Suprapubic skin (tissue), 4 donors: ENCODE data around the gene CYP2B6.

ENCODE experiments used
- EP300 ChIP-seq: sonication (generic); formaldehyde crosslinking; IDR thresholded peaks from one replicate; pipeline ENCODE4 v1.6.1; 2017; ENCODE audit warnings: antibody characterized with exemption
- POLR2A ChIP-seq, 2 donors: fragments of 450-650 bp; IDR thresholded peaks; one replicate each; pipeline ENCODE4 v1.6.1; 2017; ENCODE audit warnings: antibody characterized with exemption in 2 of 2, mild to moderate bottlenecking in 2 of 2, moderate library complexity in 2 of 2
- POLR2AphosphoS5 ChIP-seq, 3 donors: sonication (generic); formaldehyde crosslinking; IDR thresholded peaks; one replicate each; pipeline ENCODE4 v1.6.1; 2017; ENCODE audit warnings: antibody characterized with exemption in 3 of 3
- TF ChIP-seq, protein P1 (sequence below), 2 donors: fragments of 200-600 bp in 1 of 2; fragments of 450-650 bp in 1 of 2; sonication (generic) in 1 of 2; IDR thresholded peaks; one replicate each; pipeline ENCODE4 v1.5.1; 2016 to 2019; ENCODE audit warnings: antibody characterized with exemption in 2 of 2, mild to moderate bottlenecking in 1 of 2, moderate library complexity in 1 of 2

DNA sequence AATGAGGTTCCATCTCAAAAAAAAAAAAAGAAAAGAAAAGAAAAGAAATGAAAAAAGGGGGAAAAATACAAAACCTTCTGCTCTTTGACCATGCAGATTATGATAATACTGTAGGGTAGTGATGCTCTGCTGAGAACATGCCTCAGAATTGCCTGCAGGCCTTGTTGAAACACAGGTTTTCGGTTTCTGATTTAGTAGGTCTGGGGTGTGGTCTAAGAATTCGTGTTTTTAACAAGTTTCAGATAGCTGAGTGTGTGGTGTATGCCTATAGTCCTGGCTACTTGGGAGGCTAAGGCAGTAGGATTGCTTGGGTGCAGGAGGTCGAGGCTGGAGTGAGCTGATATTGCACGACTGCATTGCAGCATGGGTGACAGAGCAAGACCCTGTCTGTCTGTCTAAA is 14.9 kb upstream of the CYP2B6 start:
- TF ChIP-seq, protein P1, sequence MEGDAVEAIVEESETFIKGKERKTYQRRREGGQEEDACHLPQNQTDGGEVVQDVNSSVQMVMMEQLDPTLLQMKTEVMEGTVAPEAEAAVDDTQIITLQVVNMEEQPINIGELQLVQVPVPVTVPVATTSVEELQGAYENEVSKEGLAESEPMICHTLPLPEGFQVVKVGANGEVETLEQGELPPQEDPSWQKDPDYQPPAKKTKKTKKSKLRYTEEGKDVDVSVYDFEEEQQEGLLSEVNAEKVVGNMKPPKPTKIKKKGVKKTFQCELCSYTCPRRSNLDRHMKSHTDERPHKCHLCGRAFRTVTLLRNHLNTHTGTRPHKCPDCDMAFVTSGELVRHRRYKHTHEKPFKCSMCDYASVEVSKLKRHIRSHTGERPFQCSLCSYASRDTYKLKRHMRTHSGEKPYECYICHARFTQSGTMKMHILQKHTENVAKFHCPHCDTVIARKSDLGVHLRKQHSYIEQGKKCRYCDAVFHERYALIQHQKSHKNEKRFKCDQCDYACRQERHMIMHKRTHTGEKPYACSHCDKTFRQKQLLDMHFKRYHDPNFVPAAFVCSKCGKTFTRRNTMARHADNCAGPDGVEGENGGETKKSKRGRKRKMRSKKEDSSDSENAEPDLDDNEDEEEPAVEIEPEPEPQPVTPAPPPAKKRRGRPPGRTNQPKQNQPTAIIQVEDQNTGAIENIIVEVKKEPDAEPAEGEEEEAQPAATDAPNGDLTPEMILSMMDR (IDR thresholded peaks at IDR 0.05), result no peak
- TF ChIP-seq EP300 (no peak), POLR2AphosphoS5 (IDR thresholded peaks at IDR 0.05) (no peak), POLR2A (IDR thresholded peaks at IDR 0.05) (no peak)
